ENCODE results near the gene CRACDL. TPM values are rescaled to one million over a fixed set of nuclear protein-coding genes. Genes with fewer than 3 reads are reported as not detected.

CRACDL gene
- total RNA-seq, 2 donors from 2014 or later, result 4.1 to 20.8 TPM

- intact Hi-C loops (cut with DNase I), result no loop called here
- Histone ChIP-seq H3K27me3 (replicated peaks; ENCODE audit: insufficient read depth) (no peaks in the 10 kb centered on the region), H3K36me3 (no peaks in the 10 kb centered on the region), H3K4me1 (replicated peaks) (no peaks in the 10 kb centered on the region), H3K9me3 (no peaks in the 10 kb centered on the region), H3K4me3 (no peak overlapping the region), H3K27ac (no peak overlapping the region)
- no peak for DNase-seq (ENCODE audit: low spot score)
- no peak for TF ChIP-seq POLR2A (IDR thresholded peaks at IDR 0.05)
- no peak for TF ChIP-seq POLR2AphosphoS5 (IDR thresholded peaks at IDR 0.05)
- TF ChIP-seq, protein P1, sequence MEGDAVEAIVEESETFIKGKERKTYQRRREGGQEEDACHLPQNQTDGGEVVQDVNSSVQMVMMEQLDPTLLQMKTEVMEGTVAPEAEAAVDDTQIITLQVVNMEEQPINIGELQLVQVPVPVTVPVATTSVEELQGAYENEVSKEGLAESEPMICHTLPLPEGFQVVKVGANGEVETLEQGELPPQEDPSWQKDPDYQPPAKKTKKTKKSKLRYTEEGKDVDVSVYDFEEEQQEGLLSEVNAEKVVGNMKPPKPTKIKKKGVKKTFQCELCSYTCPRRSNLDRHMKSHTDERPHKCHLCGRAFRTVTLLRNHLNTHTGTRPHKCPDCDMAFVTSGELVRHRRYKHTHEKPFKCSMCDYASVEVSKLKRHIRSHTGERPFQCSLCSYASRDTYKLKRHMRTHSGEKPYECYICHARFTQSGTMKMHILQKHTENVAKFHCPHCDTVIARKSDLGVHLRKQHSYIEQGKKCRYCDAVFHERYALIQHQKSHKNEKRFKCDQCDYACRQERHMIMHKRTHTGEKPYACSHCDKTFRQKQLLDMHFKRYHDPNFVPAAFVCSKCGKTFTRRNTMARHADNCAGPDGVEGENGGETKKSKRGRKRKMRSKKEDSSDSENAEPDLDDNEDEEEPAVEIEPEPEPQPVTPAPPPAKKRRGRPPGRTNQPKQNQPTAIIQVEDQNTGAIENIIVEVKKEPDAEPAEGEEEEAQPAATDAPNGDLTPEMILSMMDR (IDR thresholded peaks at IDR 0.05), result no peak
Observed at GRCh38 chr2:98746426-98746825, 189.6 kb downstream of the CRACDL start.

DNA sequence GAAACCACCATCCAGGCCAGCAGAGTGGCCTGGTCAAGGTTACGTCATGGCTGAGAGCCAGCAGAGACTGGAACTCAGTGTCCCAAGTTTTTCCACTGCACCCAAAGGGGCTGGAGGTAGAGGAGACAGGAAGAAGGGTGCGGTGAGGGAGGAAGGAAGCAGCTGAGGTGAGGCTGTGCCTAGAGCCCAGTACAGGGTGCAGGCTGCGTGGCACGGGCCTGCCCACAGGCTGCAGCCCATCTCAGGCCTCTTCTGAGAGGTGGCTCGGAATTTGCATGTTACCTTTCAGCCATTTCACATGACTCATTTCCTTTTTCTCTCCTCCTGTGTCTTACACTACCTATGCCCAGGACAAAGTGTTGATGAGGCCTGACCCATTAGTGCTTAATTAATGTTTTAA is 191.4 kb downstream of the CRACDL start:
- intact Hi-C loops (cut with DNase I), result no loop called here
- Histone ChIP-seq H3K27ac (no peak overlapping the region), H3K4me1 (replicated peaks) (no peaks in the 10 kb centered on the region), H3K4me3 (no peak overlapping the region), H3K27me3 (replicated peaks; ENCODE audit: insufficient read depth) (no peaks in the 10 kb centered on the region), H3K36me3 (no peaks in the 10 kb centered on the region), H3K9me3 (no peaks in the 10 kb centered on the region)
- TF ChIP-seq POLR2A (IDR thresholded peaks at IDR 0.05) (no peak), POLR2AphosphoS5 (IDR thresholded peaks at IDR 0.05) (no peak)
- TF ChIP-seq, protein P1 (IDR thresholded peaks at IDR 0.05), result no peak
- DNase-seq (ENCODE audit: low spot score), result no peak
- 94% methylated on average over 5 of the region's 5 CpGs for WGBS

Small RNA genes lying within 50 kb of the gene (small RNA-seq; reads per million reads assigned to genes)
- 0 reads per million in 2 donors for gene RNU4-84P
- gene RNU7-46P, result 0 reads per million in 2 donors

Other genes with a start within 250 kb of the CRACDL start
- 10 to 100 TPM; 14.0 to 20.4 TPM for gene MGAT4A, start 205.1 kb downstream of the CRACDL start, total RNA-seq
- 1 to 10 TPM in 1 of 2 donors, not detected in 1; 4.5 TPM for gene C2orf15, start 205.5 kb upstream of the CRACDL start, total RNA-seq
- gene TSGA10, start 218.7 kb upstream of the CRACDL start, total RNA-seq, result 10 to 100 TPM; 19.0 to 26.5 TPM
- 10 to 100 TPM in 1 of 2 donors, 1 to 10 TPM in 1; 7.3 to 13.1 TPM for gene LIPT1, start 218.7 kb upstream of the CRACDL start, total RNA-seq
- 10 to 100 TPM; 16.0 to 28.7 TPM for gene MITD1, start 244.8 kb upstream of the CRACDL start, total RNA-seq
- 10 to 100 TPM; 24.1 to 37.3 TPM for gene MRPL30, start 245.0 kb upstream of the CRACDL start, total RNA-seq

All from prostate gland (tissue), 2 donors.